ENCODE results near the gene ZMYM5.

GRCh38 chr13:19910336-19911072 is 47.1 kb upstream of the ZMYM5 start:
- no peak for TF ChIP-seq GATA3 (IDR thresholded peaks at IDR 0.05; ENCODE audit: low read depth, low read length)
- no peak for TF ChIP-seq GATA2 (IDR thresholded peaks at IDR 0.05; ENCODE audit: low read depth, low read length)

Measured in SH-SY5Y (cell line).